Ishikawa (cell line): ENCODE results near the gene VWA1.

Experiments used
- CEBPB ChIP-seq: IDR thresholded peaks from 2 replicates; pipeline ENCODE4 v1.6.1; 2012
- CREB1 ChIP-seq: IDR thresholded peaks from 2 replicates; pipeline ENCODE4 v1.6.1; 2012; ENCODE audit warnings: low read depth
- EGR1 ChIP-seq: IDR thresholded peaks from 2 replicates; pipeline ENCODE4 v1.6.1; 2012
- EP300 ChIP-seq: IDR thresholded peaks from 2 replicates; pipeline ENCODE4 v1.6.1; 2012; ENCODE audit warnings: borderline replicate concordance
- FOXM1 ChIP-seq: IDR thresholded peaks from 2 replicates; pipeline ENCODE4 v1.6.1; 2012; ENCODE audit warnings: low read depth, borderline replicate concordance
- MAX ChIP-seq: IDR thresholded peaks from 2 replicates; pipeline ENCODE4 v1.6.1; 2012
- NFIC ChIP-seq: IDR thresholded peaks from 2 replicates; pipeline ENCODE4 v1.6.1; 2012
- RAD21 ChIP-seq: IDR thresholded peaks from 2 replicates; pipeline ENCODE4 v1.6.1; 2012; ENCODE audit warnings: low read depth
- TAF1 ChIP-seq: IDR thresholded peaks from 2 replicates; pipeline ENCODE4 v1.6.1; 2012; ENCODE audit warnings: low read depth, mild to moderate bottlenecking
- TCF12 ChIP-seq: IDR thresholded peaks from 2 replicates; pipeline ENCODE4 v1.6.1; 2012; ENCODE audit warnings: low read depth
- TEAD4 ChIP-seq: IDR thresholded peaks from 2 replicates; pipeline ENCODE4 v1.6.1; 2012
- YY1 ChIP-seq: IDR thresholded peaks from 2 replicates; pipeline ENCODE4 v1.6.1; 2012; ENCODE audit warnings: low read depth
- ZBTB7A ChIP-seq: IDR thresholded peaks from 2 replicates; pipeline ENCODE4 v1.6.1; 2012; ENCODE audit warnings: low read depth
- TF ChIP-seq, protein P1 (sequence below): IDR thresholded peaks from 2 replicates; pipeline ENCODE4 v1.6.1; 2012; ENCODE audit warnings: low read depth, mild to moderate bottlenecking
- TF ChIP-seq, protein P2 (sequence below): IDR thresholded peaks from 2 replicates; pipeline ENCODE4 v1.6.1; 2012

Gene VWA1

GRCh38 chr1:1397839-1398523 lies 37.5 kb upstream of the VWA1 start:
- TF ChIP-seq ZBTB7A (no peak), EP300 (no peak), CREB1 (no peak), TCF12 (no peak), MAX (no peak), YY1 (no peak), NFIC (no peak), CEBPB (no peak), FOXM1 (no peak), EGR1 (no peak), RAD21 (no peak), TAF1 (no peak), TEAD4 (no peak)
- TF ChIP-seq, protein P1, sequence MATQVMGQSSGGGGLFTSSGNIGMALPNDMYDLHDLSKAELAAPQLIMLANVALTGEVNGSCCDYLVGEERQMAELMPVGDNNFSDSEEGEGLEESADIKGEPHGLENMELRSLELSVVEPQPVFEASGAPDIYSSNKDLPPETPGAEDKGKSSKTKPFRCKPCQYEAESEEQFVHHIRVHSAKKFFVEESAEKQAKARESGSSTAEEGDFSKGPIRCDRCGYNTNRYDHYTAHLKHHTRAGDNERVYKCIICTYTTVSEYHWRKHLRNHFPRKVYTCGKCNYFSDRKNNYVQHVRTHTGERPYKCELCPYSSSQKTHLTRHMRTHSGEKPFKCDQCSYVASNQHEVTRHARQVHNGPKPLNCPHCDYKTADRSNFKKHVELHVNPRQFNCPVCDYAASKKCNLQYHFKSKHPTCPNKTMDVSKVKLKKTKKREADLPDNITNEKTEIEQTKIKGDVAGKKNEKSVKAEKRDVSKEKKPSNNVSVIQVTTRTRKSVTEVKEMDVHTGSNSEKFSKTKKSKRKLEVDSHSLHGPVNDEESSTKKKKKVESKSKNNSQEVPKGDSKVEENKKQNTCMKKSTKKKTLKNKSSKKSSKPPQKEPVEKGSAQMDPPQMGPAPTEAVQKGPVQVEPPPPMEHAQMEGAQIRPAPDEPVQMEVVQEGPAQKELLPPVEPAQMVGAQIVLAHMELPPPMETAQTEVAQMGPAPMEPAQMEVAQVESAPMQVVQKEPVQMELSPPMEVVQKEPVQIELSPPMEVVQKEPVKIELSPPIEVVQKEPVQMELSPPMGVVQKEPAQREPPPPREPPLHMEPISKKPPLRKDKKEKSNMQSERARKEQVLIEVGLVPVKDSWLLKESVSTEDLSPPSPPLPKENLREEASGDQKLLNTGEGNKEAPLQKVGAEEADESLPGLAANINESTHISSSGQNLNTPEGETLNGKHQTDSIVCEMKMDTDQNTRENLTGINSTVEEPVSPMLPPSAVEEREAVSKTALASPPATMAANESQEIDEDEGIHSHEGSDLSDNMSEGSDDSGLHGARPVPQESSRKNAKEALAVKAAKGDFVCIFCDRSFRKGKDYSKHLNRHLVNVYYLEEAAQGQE = no peak
- TF ChIP-seq, protein P2, sequence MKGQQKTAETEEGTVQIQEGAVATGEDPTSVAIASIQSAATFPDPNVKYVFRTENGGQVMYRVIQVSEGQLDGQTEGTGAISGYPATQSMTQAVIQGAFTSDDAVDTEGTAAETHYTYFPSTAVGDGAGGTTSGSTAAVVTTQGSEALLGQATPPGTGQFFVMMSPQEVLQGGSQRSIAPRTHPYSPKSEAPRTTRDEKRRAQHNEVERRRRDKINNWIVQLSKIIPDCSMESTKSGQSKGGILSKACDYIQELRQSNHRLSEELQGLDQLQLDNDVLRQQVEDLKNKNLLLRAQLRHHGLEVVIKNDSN = no peak

DNA sequence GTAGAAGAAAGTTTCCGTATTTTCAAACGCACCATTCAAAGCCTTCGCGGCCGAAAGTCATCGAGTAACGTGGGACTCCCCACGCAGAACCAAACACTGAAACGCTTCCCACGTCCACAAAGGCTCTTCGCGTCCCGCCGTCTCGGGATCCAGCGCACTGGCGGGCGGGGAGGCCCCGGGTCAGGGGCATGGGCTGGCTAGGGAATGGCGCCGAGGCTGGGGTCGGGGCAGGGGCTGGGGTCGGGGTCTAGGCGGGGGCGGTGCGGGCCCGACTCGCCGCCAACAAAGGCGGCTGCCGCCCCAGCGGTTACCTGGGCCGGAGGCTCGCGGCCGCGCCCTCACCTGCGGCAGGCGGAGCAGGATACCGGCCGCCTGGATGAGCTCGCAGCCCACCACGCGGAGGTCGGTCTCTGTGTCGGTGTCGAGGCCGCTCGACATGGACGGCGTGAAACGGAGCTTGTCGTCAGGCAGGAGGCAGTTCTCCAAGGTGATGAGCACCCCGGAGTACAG lies 36.8 kb upstream of the VWA1 start:
- TF ChIP-seq CEBPB (no peak), TCF12 (no peak), TEAD4 (no peak), MAX (no peak), RAD21 (no peak)

DNA sequence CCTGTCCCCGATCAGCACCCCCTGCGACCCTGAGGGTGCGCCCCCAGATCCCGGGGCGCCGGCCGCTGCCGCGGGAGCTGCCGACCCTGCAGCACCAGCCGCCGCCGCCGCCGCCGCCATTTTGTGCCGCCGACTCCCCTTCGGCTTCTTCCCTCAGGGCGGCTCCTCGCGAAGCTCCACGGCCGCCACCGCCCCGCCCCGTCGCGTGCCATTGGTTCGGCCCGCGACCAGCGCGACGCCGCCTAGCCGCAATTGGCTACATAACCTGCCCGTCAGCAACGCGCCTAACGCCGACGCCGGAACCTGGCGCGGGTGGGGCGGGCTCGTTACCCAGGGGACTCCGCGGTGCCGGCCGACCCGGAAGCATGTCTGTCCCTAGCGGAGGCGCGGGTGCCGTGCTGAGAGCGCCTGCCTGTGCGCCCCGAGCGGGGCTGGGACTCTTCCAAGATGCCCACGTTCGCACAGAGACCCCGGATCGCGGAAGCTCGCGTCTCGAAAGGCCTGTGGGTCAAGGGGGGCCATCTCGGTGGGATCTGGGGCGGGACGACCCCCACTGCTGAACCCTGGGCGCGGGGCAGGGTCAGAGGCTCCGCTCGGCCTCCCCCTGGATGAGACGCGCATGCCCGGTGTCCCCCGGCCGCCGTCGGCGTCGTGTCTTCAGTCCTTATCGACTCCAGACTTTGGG lies 36.2 kb upstream of the VWA1 start, which contains the start of gene CCNL2:
CCNL2 (minus strand) TSS at position 149 of the 685 bp plus-strand sequence; CDS start at position 120, 29 bp downstream.
- peak; percentile 59; the same call in 1 of the 2 replicates for TF ChIP-seq EGR1
- TF ChIP-seq CEBPB = no peak
- TF ChIP-seq, protein P2 = peak; percentile 26; the same call in 1 of the 2 replicates
- 0 out of 2 replicates have a peak, but pooled peaks have one; percentile 14 for TF ChIP-seq EP300
- no peak for TF ChIP-seq RAD21
- TF ChIP-seq ZBTB7A = peak; percentile 52
- TF ChIP-seq, protein P1 = no peak
- TF ChIP-seq YY1 = peak; percentile 94
- TF ChIP-seq NFIC = peak; percentile 24; the same call in 1 of the 2 replicates
- TF ChIP-seq FOXM1 = peak; percentile 36; the same call in 1 of the 2 replicates
- peak; percentile 48; the same call in 1 of the 2 replicates for TF ChIP-seq TCF12
- TF ChIP-seq MAX = peak; percentile 77
- TF ChIP-seq TEAD4 = no peak; the same call in 1 of the 2 replicates
- TF ChIP-seq CREB1 = peak; percentile 84
- peak; percentile 77 for TF ChIP-seq TAF1

- TF ChIP-seq, protein P2 = no peak
- no peak for TF ChIP-seq TAF1
- TF ChIP-seq YY1 = 0 out of 2 replicates have a peak, but pooled peaks have one; percentile 26
- TF ChIP-seq, protein P1 = no peak
- no peak for TF ChIP-seq TEAD4
These were observed 35.5 kb upstream of the VWA1 start for GRCh38 chr1:1399872-1400575.
